Measurements from ENCODE around the gene ST3GAL4. TPM values are rescaled to one million over a fixed set of nuclear protein-coding genes. Genes with fewer than 3 reads are reported as not detected.
A peak's percentile ranks its signal among the peaks of the same experiment; 100 is the strongest.

Gene ST3GAL4
- total RNA-seq, 1 experiment from 2014 or later, result 198 TPM

DNA sequence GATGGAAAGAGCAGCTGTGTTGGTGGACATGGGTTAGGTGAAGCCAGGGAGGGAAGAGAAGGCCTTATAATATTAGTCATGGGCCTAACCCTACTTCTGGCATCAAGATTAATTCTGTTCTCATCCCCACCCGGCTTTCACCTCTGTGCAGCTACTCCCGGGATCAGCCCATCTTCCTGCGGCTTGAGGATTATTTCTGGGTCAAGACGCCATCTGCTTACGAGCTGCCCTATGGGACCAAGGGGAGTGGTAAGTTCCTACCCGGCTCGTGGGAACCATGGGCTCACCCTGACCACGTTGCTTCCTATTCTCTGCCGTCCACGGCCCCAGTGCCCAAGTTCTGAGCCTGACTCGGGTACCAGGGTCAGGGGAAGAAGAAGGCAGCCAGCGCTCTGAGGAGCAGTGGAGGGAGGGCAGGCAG is 51.6 kb downstream of the ST3GAL4 start:
- DNase-seq (ENCODE audit: low read depth, low spot score), result no peak
- in situ Hi-C loops (cut with HindIII; ENCODE audit: low pct_unique_long_range_greater_than_20kb, low sequenced_read_pairs), result no loop called here

- DNase-seq (ENCODE audit: low read depth, low spot score), result no peak
- in situ Hi-C loops (cut with HindIII; ENCODE audit: low pct_unique_long_range_greater_than_20kb, low sequenced_read_pairs), result no loop called here
Observed at GRCh38 chr11:126407682-126408288, 52.3 kb downstream of the ST3GAL4 start.

DNA sequence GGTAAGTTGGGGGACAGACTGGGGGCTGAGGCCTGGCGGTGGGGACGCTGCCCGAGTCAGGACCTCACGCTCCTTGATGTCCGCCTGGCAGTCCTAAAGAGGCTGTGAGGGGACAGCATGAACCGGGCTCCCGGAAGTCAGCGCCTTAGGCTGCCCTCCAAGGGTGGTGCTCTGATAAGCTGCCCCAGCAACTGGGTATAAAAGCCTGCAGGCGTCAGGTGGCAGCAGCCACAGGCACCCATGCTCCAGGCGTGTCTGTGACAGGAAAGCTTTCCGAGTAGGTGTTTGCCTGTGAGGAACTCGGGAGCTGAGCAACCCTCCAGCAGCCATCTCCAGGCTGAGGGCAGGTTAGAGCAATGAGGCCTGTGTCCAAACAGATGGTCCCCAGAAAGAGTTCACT is 53.0 kb downstream of the ST3GAL4 start:
- in situ Hi-C loops (cut with HindIII; ENCODE audit: low pct_unique_long_range_greater_than_20kb, low sequenced_read_pairs), result no loop called here

GRCh38 chr11:126408901-126409619 is 53.6 kb downstream of the ST3GAL4 start:
- DNase-seq (ENCODE audit: low read depth, low spot score), result no peak
- in situ Hi-C loops (cut with HindIII; ENCODE audit: low pct_unique_long_range_greater_than_20kb, low sequenced_read_pairs), result no loop called here

More for the DNA sequence above, 53.0 kb downstream of the ST3GAL4 start:
- DNase-seq (ENCODE audit: low read depth, low spot score), result no peak

GRCh38 chr11:126409620-126409985 is 54.1 kb downstream of the ST3GAL4 start:
- DNase-seq (ENCODE audit: low read depth, low spot score), result no peak
- in situ Hi-C loops (cut with HindIII; ENCODE audit: low pct_unique_long_range_greater_than_20kb, low sequenced_read_pairs), result no loop called here

- in situ Hi-C loops (cut with HindIII; ENCODE audit: low pct_unique_long_range_greater_than_20kb, low sequenced_read_pairs), result no loop called here
- peak; percentile 89 for DNase-seq (ENCODE audit: low read depth, low spot score)
Observed at GRCh38 chr11:126410649-126411048, 55.2 kb downstream of the ST3GAL4 start.

DNA sequence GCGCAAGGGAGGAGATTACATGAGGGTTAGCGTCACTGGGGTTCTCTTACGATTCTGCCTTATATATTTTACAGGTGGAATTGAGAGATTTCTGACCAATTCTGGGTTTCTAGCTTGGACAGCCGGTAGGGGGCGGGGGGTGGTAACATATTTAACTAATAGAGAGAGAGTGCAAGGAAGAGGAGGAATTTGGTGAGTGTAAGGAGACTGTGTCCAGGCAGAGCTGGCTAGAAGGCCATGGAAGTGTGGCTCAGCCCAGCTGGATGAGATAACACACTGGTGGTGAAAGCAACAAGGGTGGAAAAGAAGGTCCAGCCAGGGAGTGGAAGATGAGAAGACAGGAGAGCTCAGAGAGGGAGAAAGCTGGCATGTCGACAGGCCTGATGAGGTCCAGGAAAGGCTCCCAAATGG is 56.5 kb downstream of the ST3GAL4 start:
- in situ Hi-C loops (cut with HindIII; ENCODE audit: low pct_unique_long_range_greater_than_20kb, low sequenced_read_pairs), result no loop called here

DNA sequence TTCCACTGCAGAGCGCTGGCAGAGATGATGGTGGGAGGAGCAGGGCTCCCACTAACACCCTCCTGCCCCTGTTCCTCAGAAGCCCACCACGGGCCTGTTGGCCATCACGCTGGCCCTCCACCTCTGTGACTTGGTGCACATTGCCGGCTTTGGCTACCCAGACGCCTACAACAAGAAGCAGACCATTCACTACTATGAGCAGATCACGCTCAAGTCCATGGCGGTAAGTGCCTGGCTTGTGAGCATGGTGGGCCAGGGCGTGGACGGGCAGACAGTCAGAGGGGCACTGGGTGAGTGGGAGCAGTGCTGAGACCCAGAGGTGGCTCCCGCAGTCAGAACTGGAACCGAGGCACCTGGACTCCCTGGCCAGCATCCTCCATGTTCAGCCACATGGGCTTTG is 57.9 kb downstream of the ST3GAL4 start:
- DNase-seq (ENCODE audit: low read depth, low spot score), result no peak
- in situ Hi-C loops (cut with HindIII; ENCODE audit: low pct_unique_long_range_greater_than_20kb, low sequenced_read_pairs), result no loop called here

More for the DNA sequence above, 56.5 kb downstream of the ST3GAL4 start:
- DNase-seq (ENCODE audit: low read depth, low spot score), result peak; percentile 39

DNA sequence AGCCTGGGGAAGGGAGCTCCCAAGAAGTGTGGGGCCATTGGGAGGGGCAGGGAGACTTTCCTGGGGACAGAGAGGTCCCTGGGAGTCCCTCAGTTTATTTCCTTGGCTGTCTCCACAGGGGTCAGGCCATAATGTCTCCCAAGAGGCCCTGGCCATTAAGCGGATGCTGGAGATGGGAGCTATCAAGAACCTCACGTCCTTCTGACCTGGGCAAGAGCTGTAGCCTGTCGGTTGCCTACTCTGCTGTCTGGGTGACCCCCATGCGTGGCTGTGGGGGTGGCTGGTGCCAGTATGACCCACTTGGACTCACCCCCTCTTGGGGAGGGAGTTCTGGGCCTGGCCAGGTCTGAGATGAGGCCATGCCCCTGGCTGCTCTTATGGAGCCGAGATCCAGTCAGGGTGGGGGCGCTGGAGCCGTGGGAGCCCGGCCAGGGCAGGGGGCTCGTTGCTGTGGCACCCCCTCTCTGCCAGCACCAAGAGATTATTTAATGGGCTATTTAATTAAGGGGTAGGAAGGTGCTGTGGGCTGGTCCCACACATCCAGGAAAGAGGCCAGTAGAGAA is 58.4 kb downstream of the ST3GAL4 start:
- in situ Hi-C loops (cut with HindIII; ENCODE audit: low pct_unique_long_range_greater_than_20kb, low sequenced_read_pairs), result no loop called here
- no peak for DNase-seq (ENCODE audit: low read depth, low spot score)

DNA sequence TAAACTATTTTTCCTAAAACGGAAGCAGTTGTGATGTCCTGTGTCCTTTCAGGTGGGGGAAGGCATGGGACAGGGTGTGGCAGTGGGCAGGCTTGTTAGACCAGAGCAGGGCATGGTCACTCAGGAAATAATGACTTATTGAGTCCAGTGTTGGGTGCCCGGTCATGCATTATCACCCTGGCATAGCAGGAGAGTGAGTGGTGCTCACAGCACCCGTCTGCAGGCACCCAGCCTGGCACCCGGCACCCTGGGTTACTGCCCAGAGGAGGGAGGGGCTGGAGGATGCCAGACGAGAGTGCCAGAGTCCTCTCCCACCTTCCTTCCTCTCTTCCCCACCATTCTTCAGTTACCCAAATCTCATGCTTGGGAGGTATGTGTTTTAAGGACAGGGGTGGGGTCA is 59.1 kb downstream of the ST3GAL4 start:
- no peak for DNase-seq (ENCODE audit: low read depth, low spot score)
- in situ Hi-C loops (cut with HindIII; ENCODE audit: low pct_unique_long_range_greater_than_20kb, low sequenced_read_pairs), result no loop called here

GRCh38 chr11:126415128-126415527 is 59.6 kb downstream of the ST3GAL4 start:
- in situ Hi-C loops (cut with HindIII; ENCODE audit: low pct_unique_long_range_greater_than_20kb, low sequenced_read_pairs), result no loop called here
- DNase-seq (ENCODE audit: low read depth, low spot score), result no peak

- no peak for DNase-seq (ENCODE audit: low read depth, low spot score)
- in situ Hi-C loops (cut with HindIII; ENCODE audit: low pct_unique_long_range_greater_than_20kb, low sequenced_read_pairs), result no loop called here
Observed at GRCh38 chr11:126415669-126416420, 60.4 kb downstream of the ST3GAL4 start.

DNA sequence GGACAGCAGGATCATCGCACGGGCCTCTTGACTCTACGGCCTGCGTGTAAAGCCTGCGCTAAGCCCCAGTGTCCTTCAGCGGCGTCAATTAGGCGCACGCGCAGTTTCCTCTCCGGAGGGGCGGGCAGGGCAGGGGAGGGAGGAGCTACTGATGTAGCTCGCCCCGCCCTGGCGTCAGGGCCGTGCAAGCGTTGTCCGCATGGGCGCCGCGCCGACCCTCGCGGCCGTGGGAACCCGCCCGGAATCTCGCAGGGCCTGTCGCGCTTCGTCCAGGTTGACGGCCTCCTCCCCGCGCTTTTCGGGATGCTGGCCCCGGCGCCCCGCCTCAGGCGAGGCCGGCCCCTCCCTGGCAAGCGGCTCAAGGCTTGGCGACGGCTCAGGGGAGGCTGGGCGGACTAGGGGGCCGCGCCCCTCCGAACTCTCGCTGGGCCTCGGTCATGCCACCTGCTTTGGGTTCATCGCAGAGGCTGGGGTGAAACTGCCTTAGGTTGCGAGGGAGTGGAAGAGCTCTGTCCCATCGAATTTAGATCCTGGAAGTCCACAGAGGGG is 61.1 kb downstream of the ST3GAL4 start:
- DNase-seq (ENCODE audit: low read depth, low spot score), result no peak
- in situ Hi-C loops (cut with HindIII; ENCODE audit: low pct_unique_long_range_greater_than_20kb, low sequenced_read_pairs), result no loop called here

- in situ Hi-C loops (cut with HindIII; ENCODE audit: low pct_unique_long_range_greater_than_20kb, low sequenced_read_pairs), result no loop called here
- no peak for DNase-seq (ENCODE audit: low read depth, low spot score)
Observed at GRCh38 chr11:126417091-126417862, 61.8 kb downstream of the ST3GAL4 start.

DNA sequence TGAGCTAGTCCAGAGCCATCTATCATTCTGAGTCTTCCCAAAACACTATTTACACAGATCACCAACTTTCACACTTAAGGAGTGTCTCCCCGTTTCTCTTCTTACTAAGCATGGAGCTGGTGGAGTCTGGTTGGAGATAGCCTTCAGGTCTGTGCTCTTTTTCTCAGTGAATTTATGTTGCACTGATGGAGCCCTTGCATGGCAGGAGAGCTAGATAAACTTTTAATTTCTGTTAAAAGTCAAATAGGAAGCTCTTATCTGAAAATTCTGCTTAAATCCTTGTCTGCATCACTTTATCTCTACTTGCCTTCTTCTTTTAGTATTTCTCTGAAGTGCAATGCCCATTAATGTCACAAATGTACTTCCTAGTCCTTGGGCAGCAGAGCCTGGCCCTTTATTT is 63.4 kb downstream of the ST3GAL4 start:
- DNase-seq (ENCODE audit: low read depth, low spot score), result no peak
- in situ Hi-C loops (cut with HindIII; ENCODE audit: low pct_unique_long_range_greater_than_20kb, low sequenced_read_pairs), result no loop called here

DNA sequence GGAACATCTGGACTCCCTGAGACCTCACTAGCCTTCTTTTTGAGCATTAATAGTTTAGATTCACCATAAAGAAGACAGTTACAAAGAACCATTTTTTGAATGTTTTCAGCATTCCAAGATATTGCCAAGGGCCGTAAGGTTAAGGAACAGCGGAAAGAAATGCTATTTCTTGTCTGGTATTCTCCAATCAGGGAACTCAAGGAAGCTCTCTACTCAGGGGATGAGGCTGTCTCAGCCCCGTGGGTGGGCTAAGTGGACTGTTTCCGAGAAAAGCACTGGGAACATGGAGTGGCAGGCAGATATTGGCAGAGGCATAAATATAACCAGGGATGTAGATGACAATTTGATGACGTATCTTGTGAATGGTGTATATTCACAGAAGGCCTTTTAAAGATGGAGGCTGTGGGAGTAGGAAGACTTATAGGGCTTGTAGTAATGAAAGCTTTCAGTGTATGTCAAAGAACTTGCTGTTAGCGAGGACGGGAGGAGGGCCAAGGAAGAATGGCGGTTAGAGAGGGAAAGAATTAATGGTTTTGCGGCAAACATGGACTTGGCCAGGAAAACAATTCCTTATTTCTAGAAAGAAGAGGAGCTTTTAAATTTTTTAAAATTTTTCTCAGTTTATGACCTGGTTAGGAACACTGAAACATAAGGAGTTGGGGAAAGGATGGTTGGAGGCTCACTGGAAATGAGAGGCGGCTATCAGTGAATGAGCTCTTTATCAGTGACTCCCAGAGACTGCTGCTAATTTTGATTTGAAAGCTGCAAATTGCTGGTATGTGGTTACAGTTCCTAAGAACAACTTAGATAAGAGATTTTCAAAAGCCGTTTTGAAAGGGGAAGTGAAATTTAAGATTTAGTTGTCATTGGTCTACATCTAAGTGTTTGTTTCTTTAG is 64.6 kb downstream of the ST3GAL4 start:
- peak; percentile 92 for DNase-seq (ENCODE audit: low read depth, low spot score)

More for the DNA sequence above, 64.6 kb downstream of the ST3GAL4 start:
- in situ Hi-C loops (cut with HindIII; ENCODE audit: low pct_unique_long_range_greater_than_20kb, low sequenced_read_pairs), result no loop called here

Measured in SK-MEL-5 (cell line).